ENCODE measurements around the gene NOX5.
"Not testable (repeated sequence)": the region's sequence is repeated elsewhere in the genome, so short reads cannot be mapped to it uniquely, and the experiment has no call there.

NOX5 gene, protein sequence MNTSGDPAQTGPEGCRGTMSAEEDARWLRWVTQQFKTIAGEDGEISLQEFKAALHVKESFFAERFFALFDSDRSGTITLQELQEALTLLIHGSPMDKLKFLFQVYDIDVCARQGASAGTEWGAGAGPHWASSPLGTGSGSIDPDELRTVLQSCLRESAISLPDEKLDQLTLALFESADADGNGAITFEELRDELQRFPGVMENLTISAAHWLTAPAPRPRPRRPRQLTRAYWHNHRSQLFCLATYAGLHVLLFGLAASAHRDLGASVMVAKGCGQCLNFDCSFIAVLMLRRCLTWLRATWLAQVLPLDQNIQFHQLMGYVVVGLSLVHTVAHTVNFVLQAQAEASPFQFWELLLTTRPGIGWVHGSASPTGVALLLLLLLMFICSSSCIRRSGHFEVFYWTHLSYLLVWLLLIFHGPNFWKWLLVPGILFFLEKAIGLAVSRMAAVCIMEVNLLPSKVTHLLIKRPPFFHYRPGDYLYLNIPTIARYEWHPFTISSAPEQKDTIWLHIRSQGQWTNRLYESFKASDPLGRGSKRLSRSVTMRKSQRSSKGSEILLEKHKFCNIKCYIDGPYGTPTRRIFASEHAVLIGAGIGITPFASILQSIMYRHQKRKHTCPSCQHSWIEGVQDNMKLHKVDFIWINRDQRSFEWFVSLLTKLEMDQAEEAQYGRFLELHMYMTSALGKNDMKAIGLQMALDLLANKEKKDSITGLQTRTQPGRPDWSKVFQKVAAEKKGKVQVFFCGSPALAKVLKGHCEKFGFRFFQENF

DNA sequence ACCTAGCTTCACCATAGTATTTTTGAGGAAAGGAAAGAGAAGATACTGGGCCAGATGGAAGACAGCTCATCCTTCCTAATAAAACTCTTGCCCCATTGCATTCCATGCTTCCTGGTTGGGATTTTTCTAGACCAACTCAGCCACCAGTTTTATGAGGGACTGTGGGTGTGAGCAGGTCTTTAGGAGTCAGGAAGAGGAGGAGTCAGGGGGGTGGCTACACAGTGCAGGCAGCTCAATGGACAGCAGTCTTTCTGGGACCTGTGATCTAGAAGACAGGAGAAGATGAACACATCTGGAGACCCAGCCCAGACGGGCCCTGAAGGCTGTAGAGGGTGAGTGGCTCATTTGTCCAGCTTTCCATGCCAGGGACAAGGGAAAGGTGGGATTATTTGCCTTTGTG is at the start of gene NOX5:
NOX5 (plus strand) TSS at position 242 of the 400 bp plus-strand sequence; CDS start at position 283, 41 bp downstream.
- DNase-seq = no peak
- intact Hi-C loops (cut with DNase I) = no loop called here

DNA sequence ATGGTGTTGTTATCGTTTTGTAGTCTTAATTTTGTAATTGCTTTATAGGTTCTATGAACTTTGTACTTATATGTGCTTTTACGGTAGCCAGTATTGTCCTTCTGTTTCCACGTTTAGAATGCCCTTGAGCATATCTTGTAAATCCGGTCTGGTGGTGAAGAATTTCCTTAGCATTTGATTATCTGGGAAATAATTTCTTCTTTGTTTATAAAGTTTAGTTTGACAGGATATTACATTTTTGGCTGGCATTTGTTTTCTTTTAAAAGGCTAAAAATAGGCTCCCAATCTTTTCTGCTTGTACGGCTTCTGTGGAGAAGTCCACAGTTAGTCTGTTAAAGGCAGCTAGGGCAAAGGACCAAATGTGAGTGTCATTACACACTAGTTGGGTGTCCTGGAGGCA is 47.5 kb upstream of the NOX5 start:
- intact Hi-C loops (cut with DNase I) = no loop called here
- DNase-seq = no peak

DNA sequence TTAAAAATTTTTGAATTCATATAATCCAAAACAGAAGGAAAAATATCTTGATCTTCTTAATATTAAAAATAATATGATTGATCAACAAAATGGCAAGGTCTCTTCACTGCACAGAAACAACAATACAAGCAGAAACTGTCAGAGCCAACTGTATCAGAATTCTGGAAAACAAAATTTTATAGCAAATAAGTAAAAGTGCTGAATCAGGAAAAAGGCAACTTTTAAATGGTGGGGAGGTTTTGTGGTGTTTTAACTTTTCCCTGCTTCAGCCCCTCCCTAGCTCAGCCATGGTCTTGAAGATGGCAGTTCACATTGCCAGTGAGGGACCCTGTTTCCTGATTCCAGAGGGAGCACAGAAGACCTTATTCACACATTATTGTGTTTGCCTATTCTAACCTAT is 46.5 kb upstream of the NOX5 start:
- no peak for DNase-seq
- intact Hi-C loops (cut with DNase I) = no loop called here

DNA sequence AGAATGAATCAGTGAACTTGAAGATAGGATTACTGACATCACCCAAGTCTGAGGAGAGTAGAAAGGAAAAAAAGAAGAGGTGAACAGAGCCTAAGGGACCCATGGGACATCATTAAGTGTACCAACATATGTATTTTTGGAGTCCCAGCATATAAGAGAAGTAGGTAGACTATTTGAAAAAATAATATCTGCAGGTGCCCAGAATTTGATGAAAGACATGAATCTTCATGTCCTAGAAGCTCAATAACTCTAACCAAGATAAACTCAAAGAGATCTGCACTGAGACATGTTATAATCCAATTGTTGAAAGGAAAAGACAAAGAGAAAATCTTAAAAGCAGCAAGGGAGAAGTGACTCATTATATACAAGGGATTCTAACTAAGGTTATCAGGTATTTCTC is 45.2 kb upstream of the NOX5 start:
- DNase-seq = no peak
- intact Hi-C loops (cut with DNase I) = no loop called here

DNA sequence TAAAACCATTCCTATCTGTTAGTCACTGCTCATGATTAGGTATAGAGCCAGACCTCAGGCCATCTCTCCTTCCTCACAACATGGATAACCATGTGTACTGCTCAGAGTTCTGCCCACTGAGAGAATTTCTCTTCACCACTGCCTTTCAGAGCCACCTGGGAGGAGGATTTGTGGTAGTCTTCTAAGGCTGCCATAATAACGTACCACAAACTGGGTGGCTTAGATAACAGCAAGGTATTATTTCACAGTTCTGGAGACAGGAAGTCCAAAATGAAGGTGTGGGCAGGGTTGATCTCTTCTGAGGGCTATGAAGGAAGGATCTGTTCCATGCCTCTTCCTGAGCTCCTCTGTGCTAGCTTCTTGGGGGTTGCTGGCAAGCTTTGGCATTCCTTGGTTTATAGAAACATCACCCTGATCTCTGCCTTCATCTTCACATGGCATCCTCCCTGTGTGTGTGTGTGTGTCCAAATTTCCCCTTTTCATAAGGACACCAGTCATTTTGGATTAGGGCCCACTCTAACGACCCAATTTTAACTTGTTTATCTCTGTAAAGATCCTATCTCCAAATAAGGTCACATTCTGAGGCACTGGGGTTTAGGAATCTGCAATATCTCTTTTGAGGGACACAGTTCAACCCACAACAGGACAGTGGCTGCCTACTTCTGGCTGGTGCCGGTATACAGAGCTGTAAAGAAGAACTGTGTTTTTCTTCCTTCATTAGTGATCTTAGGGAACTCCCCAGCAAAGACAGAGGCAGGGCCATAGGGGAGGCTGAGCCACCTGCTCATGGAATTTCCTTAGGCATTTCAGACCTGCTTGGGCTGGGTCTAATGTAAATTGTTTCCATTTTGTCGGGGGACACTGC is 42.1 kb upstream of the NOX5 start:
- no peak for DNase-seq
- intact Hi-C loops (cut with DNase I) = no loop called here

DNA sequence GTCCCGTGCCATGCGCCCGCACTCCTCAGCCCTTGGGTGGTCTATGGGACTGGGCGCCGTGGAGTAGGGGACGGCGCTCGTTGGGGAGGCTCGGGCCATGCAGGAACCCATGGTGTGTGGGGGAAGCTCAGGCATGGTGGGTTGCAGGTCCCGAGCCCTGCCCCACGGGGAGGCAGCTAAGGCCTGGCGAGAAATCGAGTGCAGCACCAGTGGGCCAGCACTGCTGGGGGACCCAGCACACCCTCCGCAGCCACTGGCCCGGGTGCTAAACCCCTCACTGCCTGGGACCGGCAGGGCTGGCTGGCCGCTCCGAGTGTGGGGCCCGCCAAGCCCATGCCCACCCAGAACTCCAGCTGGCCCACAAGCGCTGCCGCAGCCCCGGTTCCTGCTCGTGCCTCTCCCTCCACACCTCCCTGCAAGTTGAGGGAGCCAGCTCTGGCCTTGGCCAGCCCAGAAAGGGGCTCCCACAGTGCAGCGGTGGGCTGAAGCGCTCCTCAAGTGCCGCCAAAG is 38.8 kb upstream of the NOX5 start:
- DNase-seq; intact Hi-C loops (cut with DNase I): not testable (repeated sequence)

DNA sequence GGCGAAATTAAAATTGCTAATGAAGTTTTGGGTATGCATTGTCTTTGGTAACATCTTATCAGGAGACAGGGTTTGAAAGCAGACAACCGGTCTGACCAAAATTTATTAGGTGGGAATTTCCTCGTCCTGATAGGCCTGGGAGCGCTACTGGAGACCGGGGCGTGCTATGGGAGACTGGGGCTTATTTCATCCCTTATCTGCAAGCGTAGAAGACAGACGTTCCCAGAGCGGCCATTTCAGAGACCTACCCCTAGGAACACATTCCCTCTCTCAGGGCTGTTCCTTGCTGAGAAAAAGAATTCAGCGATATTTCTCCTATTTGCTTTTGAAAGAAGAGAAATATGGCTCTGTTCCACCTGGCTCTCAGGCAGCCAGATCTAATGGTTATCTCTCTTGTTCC is 37.1 kb upstream of the NOX5 start:
- DNase-seq; intact Hi-C loops (cut with DNase I): not testable (repeated sequence)

DNA sequence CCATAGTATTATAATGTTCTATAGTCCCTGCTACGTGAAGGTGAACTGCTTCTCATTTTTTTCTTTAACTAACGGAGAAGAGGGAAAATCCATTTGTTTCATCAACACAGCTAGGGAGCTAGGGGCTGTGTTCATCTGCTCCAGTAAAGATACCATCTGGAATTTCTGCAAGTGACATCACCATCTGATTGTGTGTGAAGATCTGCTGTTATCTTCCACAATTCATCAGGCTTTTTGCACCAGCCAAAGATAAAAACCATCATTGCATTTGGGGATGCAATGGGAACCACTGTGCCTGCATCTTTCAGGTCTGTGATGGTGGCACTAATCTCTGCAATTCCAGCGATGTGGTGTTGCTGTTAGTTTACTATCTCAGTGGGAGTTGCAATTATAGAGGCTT is 35.5 kb upstream of the NOX5 start:
- intact Hi-C loops (cut with DNase I) = no loop called here
- DNase-seq = no peak

DNA sequence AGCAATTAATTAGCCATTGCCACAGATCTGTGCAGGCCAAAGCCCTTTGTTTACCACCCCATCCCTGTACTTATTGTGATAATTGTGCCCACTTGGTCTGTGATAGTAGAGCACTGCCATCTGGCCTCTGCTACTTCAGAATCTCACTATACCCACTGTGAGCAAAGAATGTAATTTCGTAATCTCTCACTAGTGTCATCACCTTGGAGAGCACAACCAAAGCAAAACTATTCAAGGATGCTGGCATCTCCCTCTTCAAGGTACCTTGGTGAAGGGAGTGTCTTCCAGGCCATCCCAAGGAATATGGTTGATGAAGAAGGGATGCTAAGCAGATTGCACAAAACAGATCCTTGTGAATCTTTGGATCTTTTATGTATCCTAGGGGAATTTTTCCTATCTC is 34.7 kb upstream of the NOX5 start:
- no peak for DNase-seq
- intact Hi-C loops (cut with DNase I) = no loop called here

DNA sequence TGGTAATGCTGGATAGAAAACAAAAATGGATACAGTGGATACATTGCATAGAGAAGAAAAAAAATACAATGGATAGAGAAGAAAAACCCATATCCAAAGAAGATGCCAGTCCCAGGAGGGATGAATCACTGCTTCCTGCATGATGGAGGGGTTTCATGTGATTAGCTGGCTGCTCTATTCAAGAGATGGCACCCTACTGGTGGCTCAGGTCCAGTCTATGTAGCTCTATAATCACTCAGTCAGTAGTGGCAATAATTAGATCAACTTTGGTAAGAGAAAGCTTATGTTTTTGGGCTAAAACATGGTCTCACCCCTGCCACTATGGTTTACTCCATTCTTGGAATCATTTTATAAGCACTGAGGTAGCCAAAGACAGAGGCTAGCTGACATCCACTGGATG is 33.7 kb upstream of the NOX5 start:
- DNase-seq = no peak
- intact Hi-C loops (cut with DNase I) = no loop called here

DNA sequence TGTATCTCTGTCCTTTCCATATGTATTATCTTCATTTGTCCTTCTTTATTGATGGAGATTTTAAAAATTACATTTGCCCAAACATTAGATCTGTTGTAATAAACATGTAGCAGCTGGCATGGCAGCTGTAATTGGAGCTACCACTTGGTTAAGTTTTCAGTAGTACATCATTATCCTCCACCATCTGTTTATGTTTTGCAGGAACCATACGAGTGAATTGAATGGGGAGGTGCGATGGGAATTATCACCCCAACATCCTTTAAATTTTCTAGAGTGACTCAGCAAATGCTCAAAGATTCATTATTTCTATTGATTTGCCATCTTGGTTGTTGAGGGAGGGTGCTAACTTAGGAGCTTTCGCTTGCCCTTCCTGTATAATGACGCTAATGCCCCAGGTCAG is 32.6 kb upstream of the NOX5 start:
- no peak for DNase-seq
- intact Hi-C loops (cut with DNase I) = no loop called here

DNA sequence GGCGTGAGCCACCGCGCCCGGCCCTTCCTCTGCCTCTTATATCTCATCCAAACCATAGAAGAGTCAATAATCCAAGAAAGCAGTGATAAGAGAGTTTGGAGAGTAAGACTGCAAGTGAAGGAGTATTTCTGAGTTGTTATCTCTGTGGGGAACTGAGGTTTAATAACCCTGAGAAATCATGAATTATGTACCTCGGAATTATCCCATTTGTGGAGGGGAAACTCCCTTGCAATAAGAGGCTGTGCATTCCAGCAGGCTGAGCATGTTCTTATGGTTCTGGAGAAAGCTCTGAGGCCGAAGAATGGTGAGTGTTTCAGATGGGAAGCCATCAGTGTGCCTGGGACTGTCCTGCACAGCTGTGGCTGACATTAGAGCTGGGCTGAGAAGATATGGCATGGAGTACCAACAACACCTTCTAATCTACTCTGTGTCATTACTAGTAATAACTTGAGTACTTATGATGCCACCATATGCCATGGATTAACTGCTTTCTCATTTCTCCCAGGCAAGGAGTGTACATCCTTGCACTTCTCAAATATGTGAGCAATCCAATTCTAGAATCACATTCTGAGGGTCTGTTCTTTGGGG is 31.4 kb upstream of the NOX5 start:
- no peak for DNase-seq
- intact Hi-C loops (cut with DNase I) = no loop called here

DNA sequence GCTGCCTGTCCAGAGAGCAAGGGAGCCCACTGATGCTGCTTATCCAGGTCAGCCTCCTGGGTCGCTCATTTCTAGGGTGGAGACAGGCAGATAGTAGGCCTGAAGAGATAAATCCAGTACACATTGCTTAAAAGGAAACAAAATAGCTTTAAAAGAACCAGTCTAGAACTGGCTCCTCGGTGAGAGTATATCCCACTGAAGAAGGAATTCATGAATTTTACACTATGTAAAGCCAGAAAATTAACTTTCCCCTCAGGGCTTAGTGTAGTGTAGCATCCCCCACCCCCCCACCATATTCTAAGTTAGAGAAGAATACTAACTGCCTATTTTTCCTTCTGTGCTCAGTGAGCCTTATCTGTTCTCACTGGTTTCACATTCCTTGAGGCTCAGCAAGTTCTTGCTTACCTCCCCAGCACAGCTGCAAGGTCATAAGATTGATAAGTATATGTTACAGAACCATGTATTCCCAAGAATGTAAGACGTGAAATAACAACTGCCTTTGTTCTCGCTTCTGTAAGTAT is 30.5 kb upstream of the NOX5 start:
- intact Hi-C loops (cut with DNase I) = no loop called here
- DNase-seq = no peak

DNA sequence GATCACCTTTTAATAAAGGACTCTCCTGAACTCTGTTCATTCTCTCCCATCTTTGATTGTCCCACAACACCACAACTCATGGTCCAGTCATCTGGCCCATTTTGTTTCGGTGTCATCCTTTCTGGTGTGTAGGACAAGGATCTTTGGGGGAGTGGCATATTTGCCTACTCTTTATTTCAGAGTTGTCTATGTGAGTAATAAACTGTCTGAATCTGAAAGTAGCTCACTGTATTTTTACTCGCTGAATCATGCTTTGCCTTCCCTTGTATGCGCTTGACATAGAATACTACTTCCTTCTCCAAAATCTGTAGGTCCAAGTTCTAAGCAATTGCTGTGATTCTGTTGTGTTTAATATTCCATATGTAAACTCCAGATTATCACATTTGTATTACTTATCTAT is 29.9 kb upstream of the NOX5 start:
- intact Hi-C loops (cut with DNase I) = no loop called here
- DNase-seq = no peak

DNA sequence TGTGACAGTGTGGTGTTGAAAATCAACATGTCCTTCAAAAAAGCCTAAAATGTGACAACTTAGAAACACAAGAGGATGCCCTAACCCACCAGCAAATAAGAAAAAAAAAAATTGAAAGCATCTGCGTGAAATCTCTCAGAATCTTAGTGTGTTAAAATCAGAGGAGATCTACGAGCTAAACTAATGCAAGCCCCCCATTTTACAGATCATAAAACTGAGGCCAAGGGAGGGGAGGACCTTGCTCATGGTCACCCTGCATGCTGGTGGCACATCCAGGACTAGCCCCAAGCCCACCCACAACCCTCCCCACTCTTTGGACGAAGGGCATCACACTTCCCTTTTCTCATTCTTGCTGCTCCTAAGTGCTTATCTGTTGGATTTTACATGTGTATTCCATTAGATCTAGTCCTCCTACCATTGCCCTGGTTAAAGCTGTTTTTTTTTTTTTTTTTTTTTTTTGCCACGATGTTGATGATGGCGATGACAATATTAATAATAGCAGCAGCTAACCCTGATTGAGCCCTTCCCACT is 29.1 kb upstream of the NOX5 start:
- intact Hi-C loops (cut with DNase I) = no loop called here
- no peak for DNase-seq

DNA sequence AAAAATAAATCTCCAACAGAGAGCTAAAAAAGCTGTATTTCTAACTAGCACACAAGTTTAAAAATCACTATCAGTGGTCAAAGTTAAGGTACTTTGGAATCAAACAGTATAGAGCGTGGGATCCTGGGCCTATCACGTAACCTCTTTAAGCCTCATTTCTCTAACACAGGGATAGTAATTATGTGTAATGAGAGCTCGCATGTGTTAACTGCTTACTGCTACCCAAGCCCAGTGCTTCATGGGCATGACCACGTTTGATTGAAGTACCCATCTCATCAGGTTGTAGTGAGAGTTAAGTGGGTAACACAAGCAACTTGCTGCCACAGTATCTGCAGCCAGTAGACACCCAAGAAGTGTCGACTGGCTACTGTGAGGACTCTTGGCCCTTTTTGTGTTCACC is 28.2 kb upstream of the NOX5 start:
- no peak for DNase-seq
- intact Hi-C loops (cut with DNase I) = no loop called here

DNA sequence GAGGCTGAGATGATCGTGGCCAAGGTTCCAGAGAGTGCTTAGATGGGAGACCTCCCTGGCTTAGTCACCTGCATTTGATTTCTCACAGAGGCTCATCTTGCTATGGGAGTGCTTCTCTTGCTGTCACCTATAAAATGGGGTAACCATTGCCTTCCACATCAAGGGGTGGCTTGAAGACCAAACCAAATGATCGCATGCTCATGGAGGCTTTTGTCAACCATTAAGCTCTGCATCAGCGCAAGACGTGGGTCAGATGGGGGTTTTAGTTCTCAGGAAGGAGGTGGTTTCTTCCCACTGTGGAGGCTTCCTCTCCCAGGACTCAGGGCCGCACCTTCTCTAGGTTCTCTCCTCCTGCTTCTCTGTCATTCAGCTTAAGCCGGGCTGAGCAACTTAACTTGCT is 27.4 kb upstream of the NOX5 start:
- intact Hi-C loops (cut with DNase I) = no loop called here
- DNase-seq = no peak

DNA sequence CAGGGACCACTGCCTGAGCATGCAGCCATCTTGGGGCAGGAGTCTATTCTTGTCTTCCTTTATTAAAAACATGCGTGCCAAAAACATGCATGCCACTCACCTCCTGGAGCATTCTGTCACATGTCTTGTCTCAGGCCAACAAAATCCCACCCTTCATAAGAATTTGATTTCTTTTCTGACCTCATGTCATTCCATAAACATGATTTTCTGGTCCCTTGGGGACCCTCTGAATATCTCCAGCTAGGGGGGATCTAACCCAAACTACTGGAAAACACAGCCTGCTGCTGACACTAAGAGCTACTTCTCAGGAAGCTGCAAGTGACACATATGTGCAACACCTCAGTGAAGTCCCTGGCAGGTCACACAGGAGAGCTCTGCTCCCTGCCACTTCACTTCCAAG is 26.8 kb upstream of the NOX5 start:
- intact Hi-C loops (cut with DNase I) = no loop called here
- no peak for DNase-seq
